Adrenal gland (tissue), 5 donors: ENCODE results near the gene DLG2.

Experiments
- CTCF ChIP-seq, 6 experiments: fragments of 450-650 bp in 4 of 6; fragments of 200-600 bp in 2 of 6; sonication (generic) in 1 of 6; IDR thresholded peaks; 1 replicate in 5 of 6; 2 replicates in 1 of 6; pipeline versions ENCODE4 v1.5.1 to v1.8.0; 2016 to 2021; ENCODE audit warnings: antibody characterized with exemption in 6 of 6, mild to moderate bottlenecking in 2 of 6, moderate library complexity in 1 of 6
- POLR2A ChIP-seq, 2 donors: fragments of 450-650 bp; IDR thresholded peaks; one replicate each; pipeline ENCODE4 v1.6.1; 2017; ENCODE audit warnings: antibody characterized with exemption in 2 of 2, mild to moderate bottlenecking in 2 of 2, moderate library complexity in 1 of 2
- donor health status: DM: no; HTN: no; CAD: no.

GRCh38 chr11:84922212-84922805 lies 704.8 kb downstream of the DLG2 start:
- no peak for TF ChIP-seq CTCF (IDR thresholded peaks at IDR 0.05)
- TF ChIP-seq POLR2A (IDR thresholded peaks at IDR 0.05): no peak
